ELF-1 (cell line): Measurements from ENCODE around the gene NUDT19.
A peak's percentile ranks its signal among the peaks of the same experiment; 100 is the strongest.
"Not testable (repeated sequence)": the region's sequence is repeated elsewhere in the genome, so short reads cannot be mapped to it uniquely, and the experiment has no call there.

Experiments
- DNase-seq: peaks from one replicate; pipeline ENCODE4 v3.0.0-alpha.2; 2016; ENCODE audit warnings: low read depth, low spot score

Gene NUDT19

DNA sequence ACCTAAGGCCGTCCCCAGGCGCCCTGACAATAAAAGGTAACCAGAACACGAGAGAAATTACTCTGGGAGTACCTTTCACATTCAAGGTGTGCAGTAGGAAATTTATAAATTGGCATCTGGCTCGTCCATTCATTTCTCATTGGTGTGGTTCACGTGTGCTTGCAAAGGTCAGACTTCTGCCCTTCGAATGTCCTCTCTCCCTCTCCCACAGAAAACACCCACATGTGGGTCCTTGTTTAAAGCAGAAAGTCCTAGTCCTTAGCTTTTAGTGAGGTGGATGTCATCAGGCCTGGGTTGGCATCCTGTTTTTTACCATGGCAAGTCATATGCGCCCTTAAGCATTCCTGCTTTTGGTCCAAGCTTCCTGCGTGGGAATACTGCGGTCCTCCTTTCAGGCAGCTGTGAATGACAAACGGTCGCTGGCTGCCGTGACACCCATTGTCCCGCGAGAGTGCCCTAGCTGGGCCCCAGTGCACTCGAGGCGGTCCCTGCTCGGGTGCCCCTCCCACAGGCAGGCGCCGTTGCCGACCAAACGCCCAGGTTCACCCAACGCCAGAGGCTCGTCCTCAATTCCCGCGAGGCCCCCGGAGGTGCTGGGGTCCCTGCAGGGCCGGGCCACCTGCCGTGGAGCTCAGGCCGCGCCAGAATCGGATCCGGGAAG is at the start of gene NUDT19:
TSS of gene NUDT19 (plus strand) at position 531 of the 661 bp plus-strand sequence. CDS start 140 bp downstream, outside the sequence.
- peak; percentile 70 for DNase-seq

DNA sequence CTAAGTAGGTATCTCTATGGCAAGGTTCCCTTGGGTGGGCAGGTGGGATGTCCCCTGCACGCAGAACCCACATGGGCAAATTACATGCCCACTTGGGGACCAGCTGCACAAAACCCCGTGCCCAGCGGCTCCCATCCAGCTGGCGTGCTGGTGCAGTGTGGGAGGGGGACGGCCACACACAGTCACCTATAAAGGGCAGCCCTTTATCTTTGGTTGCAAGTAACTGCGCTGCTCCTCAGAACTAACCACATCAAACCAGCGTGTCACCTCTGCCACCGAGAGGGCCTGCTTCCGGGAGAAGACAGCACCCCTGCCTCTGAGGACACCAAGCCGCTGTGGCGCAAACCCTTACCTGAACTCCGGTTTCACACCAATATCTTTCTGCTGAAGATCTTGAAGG is 48.9 kb upstream of the NUDT19 start:
- no peak for DNase-seq

DNA sequence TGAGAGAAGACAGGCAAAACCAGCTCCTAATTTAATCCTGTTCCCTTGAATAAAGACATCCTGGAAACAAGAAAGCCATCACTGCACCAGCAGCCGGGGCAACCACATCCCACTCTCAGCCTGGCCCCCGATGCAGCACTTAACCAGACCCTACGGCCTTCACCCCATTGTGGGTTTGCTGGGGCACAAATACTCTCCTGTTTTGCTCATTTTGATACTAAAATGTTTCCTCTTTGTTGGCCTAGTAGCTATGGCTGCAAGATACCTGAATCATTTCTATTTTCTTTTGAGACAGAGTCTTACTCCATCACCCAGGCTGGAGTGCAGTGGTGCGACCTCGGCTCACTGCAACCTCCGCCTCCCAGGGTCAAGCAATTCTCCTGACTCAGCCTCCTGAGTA is 45.1 kb upstream of the NUDT19 start:
- no peak for DNase-seq

DNA sequence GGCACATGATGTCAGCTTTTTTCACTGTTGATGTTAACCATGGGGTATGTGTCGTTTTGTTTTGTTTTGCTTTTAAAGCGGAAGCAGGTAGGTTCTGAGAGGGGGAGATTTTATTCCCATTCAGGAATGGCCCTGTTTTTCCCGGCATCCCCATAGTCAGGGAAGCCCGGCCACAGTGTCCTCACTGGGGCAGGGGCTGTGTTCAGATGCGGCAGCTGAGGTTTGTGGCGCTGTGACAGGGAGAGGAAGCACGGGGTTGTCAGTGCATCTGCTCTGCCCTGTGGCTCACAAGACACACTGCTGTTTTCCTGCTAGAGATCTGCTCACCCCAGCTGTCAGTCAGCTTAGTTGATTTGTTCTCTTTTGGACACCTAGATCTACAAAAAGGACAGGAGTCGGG is 44.3 kb upstream of the NUDT19 start:
- no peak for DNase-seq

DNA sequence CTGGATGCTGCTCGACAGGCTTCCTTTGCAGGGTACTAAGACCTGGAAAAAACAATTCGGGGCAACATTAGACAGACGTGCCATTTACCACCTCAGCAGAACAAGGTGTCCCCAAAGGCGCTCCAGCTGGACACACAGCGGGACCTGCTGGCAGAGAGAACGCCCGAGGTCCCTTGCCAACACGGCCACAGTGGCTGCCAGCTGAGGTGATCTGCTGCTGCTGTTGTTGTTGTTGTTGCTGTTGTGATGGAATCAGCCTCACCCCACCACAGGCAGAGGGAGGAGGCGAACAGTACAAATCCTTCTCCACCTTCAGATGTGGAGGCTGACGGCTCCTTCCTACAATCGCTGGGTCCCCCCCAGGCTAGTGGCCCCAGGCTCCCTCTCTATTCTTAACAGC is 41.9 kb upstream of the NUDT19 start:
- DNase-seq: no peak

DNA sequence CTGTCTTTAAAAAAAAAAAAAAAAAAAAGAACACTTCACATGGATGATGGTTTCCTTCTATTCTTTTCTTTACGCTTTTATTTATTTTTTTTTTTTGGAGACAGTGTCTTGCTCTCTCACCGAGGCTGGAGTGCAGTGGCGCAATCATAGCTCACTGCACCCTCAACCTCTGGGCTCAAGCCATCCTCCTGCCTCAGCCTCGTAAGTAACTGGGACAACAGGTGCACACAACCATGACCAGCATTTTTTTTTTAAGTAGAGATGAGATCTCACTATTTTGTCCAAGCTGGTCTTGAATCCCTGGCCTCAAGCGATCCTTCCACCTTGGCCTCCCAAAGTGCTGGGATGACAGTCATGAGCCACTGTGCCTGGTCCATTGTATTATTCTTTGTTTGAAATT is 41.0 kb upstream of the NUDT19 start:
- no peak for DNase-seq

DNA sequence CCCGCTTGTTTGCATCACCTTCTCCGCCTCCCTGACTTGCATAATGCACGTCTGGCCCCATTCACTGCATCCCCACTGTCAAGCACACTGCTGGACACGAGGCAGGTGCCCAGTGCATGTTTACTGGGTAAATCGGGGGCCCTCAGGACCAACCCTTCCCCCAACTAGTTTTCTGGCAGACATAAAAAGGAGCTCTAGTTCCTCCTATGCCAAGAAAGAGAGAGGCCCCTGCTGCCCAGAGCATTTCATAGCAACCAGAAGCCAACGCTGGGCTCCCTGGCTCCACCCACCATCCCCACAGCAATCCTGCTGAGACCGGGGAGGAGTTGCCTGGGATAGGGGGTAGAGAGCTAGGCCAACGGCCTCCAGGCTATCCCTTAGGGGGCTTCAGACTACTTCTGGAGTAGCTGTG is 39.9 kb upstream of the NUDT19 start:
- DNase-seq: peak; percentile 95

DNA sequence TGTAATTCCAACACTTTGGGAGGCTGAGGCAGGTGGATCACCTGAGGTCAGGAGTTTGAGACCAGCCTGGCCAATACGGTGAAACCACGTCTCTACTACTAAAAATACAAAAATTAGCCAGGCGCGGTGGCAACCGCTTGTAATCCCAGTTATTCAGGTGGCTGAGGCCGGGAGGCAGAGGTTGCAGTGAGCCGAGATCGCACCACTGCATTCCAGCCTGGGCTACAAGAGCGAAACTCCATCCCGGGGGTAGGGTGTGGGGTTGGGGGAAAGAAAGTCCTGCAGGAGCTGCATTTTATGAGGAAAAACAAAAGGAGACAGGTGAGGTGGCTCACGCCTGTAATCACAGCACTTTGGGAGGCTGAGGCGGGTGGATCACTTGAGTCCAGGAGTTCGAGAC is 39.3 kb upstream of the NUDT19 start:
- peak; percentile 62 for DNase-seq

DNA sequence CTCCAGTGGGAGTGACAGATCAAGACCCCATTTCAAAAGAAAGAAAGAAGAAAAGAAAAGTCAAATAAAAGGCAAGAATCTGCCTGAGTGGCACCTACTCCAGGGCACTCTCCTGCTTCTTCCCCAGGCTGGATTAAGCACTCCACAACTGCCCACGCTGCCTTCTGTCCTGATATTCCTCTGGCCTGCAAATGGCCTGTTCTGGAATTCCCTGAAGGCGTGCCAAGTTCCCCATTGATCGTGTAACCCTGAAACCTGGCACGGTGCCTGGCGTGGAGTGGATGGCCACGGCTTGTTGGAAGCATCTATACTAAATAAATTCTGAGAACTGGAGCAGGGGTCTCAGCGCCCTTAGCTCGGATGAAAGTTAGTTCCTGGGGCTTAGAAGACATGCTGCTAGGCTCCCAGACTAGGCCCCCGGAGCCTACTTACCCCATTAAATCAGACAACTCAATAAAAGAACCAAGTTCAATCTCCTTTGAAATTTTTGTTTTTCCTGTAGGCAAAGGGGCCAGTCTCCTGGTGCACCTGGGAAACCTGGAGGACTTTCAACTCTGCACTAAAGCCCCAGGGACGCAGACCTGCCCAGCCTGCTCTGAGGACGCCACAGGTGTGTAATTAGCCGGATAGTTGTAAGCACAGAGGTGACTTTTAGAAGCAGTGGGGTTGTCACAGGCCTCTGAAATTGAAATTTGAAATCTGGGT is 38.6 kb upstream of the NUDT19 start:
- DNase-seq: peak; percentile 66

DNA sequence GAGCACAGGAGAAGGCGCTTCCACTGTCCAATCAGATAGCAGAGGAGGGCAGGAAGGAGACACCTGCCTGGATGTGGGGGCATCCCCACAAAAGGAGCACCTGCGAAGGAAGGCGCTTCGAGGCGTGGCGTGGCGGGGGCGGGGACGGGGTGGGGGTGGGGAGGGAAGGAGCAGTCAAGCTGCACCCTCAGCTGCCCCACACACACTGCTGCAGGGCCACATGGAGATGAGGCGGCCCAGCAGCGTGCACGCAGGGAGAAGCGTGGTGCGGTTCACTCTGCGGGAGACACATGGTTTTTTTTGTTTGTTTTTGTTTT is 38.1 kb upstream of the NUDT19 start:
- DNase-seq: no peak

DNA sequence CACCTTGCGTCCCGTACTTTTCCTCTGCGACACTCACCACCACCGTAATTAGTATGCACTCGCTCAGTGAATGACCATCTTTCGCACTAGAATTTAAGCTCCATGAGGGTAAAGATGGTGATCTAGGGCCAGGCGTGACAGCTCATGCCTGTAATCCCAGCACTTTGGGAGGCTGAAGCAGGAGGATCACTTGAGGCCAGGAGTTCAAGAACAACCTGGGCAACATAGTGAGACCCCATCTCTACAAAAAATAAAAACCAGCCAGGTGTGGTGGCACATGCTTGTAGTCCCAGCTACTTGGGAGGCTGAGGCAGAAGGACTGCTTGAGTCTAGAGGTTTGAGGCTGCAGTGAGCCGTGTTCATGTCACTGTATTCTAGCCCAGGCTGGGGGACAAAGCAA is 35.2 kb upstream of the NUDT19 start:
- DNase-seq: not testable (repeated sequence)

DNA sequence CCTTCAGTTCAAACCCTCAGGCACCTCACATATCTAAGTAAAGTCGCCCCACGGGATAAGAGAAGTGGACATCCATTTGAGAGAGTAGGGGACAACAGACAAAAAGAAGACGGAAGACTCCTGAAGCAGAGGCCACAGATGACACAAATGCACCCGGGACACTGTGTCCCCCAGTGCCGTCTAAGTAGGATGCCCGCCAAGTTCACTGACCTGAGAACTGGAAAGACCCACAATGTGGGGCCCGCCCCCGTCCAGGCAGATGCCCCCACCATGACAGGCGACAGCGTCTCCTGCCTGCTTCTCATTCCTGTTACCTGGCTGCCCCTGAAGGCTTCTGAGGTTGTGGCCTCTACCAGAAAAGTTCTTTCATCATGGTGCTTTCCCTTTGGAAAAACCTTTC is 33.5 kb upstream of the NUDT19 start:
- DNase-seq: no peak

DNA sequence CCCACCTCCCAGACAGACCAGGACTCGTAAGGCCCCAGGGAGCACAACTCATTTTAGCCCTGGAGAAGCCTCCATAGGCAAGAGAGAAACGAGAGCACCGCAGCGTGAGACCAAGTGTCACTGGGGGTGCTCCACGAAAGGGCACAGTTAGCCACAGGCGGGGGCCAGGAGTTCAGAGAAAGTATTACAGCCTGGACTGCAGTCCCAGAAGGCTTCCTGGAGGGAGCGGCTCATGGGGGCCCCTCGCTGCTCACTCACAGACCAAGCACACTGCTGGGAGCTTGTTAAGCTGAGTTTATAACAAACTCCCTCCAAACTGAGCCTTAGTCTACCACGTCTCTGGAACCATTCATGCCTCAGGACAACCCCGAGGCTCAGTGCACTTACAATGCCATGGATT is 33.1 kb upstream of the NUDT19 start:
- DNase-seq: no peak

DNA sequence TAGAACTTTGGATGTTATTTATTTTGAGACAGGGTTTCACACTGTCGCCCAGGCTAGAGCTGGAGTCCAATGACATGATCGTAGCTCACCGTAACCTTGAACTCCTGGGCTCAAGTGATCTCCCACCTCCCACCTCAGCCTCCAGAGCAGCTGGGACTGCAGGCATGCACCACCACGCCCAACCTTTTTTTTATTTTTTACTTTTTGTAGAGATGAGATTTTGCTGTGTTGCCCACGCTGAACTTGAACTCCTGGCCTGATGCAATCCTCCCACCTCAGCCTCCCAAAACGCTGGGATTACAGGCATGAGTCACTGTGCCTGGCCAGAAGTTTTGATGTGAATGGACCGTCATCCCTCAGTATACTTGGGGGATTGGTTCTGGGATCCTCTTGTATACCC is 30.3 kb upstream of the NUDT19 start:
- DNase-seq: no peak

DNA sequence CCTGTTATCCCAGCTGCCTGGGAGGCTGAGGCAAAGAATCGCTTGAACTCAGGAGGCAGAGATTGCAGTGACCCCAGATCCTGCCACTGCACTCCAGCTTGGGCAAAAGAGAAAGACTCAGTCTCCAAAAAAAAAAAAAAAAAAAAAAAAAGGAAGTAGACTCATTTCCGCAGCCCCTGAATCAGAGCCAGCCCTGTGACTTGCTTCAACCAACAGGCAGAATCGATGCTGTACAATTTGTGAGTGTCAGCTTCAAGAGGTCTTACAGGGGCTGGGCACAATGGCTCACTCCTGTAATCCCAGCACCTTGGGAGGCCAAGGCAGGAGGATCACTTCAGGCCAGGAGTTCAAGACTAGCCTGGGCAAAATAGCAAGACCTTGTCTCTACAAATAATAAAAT is 29.4 kb upstream of the NUDT19 start:
- no peak for DNase-seq

DNA sequence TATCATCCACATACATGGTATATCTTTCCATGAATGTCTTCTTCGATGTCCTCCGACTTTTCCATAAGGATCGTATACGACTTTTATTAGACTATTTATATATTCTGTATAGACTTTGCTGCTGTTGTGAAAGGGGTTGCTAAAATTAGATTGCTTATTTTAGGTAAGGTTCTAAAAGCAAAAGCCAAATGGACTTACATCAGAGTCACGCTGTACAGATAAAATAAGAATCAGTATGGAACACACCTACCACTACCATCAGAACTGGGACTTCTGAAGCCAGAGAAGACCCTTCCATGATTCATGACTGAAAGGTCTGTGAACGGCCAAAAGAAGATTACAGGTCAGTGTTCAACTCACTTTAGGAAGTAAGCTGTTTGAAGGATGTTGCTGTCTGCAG is 25.5 kb upstream of the NUDT19 start:
- no peak for DNase-seq

DNA sequence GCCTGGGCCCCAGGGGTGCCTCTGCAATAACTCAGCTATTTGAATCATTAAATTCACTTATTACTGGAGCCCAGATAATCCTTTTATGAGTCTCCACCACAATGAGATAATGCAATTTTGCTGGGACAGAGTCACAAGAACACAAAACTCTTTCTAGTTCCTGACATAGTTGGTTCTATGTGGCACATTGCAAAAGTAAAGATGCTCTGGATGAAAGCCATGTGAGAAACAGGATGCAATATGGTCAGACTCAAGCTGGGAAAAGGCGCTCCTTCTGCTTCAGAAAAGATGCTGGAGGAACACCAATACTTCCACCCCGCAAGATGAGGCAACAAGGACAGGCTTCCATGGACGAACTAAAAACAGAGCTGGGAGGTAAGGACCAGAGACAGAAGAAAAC is 22.3 kb upstream of the NUDT19 start:
- no peak for DNase-seq

DNA sequence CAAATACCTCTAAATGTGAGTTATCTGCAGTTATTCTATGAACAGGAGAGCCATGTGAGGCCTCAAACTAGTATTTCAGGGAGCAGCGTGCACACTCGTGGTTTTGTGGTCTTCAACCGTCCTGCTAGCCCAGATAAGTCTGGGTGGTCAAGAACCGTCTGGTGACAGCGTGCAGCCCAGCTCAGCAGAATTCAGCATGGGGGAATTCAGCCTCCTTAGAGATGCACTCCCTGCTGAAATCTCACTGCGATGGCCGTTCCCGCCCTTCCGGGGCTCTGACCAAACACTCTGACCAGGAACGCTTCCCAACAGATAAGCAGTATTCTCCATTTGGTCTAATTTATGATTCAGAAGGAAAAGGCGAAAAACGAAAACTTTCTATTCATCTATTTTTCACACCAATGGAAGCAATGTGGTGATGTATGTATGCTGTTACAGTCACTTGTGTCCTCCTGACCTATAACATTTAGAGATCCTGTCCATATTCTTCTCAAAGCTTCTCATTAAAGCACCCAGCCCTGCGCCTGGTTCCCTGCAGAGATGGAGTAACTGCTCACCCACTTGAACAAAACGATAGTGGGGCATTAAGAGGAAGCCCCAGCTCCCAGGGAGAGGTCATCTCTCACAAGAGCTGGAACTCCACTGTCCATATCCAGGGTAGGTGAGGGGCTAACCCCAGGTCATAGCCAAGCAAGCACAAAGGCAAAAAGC is 19.6 kb upstream of the NUDT19 start:
- no peak for DNase-seq

DNA sequence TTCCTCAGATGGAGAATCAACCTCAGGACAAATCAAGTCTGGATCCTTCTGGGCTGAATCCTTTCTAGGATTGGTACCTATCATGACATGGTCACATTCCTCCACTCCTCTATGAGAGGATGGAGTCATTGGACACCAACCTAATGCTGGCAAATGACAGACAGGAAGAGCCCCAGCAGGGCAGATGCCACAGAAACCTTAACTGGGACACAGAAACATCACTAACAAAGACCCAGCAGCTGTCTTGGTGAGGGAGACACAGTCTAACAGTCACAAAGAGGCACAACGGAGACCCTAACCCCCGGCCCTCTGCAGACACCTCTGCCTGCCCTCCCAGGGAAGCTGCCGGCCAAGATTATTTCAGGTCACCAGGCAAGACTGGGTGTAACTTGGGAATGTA is 18.8 kb upstream of the NUDT19 start:
- DNase-seq: no peak

DNA sequence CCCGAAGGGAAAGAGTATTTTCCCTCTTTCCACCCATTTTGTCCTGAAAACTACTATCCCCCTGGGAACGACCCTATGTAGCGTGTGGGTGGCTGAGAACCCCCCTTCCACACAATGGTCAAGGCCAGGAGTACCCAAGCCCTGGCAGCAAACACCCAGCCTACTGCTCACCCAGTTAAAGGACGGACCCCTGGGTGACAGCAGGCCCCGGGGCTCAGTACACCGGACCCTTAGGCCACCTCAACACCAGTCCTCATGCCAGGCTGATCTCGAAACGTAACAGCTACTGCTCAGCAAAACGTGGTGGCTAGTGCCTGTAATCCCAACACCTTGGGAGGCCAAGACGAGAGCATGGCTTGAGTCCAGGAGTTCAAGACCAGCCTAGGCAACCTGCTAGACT is 18.0 kb upstream of the NUDT19 start:
- DNase-seq: no peak

DNA sequence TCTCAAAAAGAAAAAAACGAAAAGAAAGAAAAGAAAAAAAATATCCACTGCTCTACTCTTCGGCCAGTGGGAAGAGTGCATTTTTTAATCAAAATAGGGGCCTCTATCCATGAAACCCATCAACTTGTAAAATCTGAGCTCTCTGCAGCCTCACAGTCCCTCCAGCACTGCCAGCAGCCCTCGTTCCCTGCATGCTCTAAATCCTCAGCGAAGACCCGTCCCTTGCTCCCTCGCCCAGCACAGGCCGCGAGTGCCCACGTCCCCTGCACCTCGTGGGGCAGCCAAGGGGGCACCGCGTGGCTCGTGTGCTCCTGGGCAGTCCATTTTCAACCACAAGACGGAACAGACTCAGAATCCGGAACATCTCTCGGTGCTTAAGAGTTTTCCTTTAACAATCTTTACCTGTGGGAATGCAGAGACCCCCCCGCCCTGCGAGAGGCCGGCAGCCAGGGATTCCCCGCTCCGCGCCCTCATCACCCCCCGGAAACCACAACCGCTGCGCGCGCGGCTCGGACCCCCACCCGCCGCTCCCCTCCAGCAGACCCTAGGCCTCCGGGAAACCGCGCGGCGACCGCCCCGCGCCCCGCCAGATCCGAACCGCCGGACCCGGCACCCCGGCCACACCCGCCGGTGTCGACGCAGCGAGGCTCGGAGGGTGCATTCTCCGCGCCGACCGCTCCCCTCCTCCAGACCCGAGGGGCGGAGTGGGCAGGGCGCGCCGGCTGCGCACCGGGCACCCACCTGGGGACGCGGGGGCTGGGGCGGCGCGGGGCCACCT is 17.3 kb upstream of the NUDT19 start:
- no peak for DNase-seq
